ENCODE measurements around the gene KCNIP1. TPM values are rescaled to one million over a fixed set of nuclear protein-coding genes. Genes with fewer than 3 reads are reported as not detected.

Gene KCNIP1
- polyA plus RNA-seq, 1 donor from 2014 or later: 13.8 TPM

DNA sequence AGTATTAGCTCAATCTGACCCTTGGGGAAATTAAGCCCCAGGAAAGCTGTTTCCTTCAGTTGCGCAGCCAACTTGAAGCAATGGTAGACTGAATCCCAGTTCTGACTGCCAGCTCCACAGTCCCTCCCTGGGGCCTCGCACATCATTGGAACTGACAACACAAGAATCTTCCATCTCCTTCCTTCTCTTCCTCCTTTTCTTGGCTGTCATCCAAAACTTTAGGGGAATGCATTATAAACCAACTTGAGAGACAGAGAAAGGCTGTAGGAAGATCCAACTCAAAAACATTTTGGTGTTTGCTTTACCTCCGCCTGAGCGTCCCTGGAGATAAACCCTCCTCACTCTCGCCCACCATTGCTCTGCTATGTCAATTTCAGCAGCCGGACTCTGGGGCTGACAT is 16.6 kb downstream of the KCNIP1 start:
- Histone ChIP-seq H3K27me3 (ENCODE audit: insufficient read depth, low read depth, low read length) (no peaks in the 10 kb centered on the region), H3F3A (ENCODE audit: insufficient read depth, low read length, poor library complexity, severe bottlenecking) (no peaks in the 10 kb centered on the region), H3K4me2 (ENCODE audit: low read length) (no peak overlapping the region), H3K27ac (ENCODE audit: low read length) (no peak overlapping the region), H3K36me3 (ENCODE audit: insufficient read depth, low read length) (no peaks in the 10 kb centered on the region), H3K4me3 (ENCODE audit: low read length) (no peak overlapping the region), H4K20me1 (ENCODE audit: insufficient read depth) (no peaks in the 10 kb centered on the region), H3K9me3 (ENCODE audit: low read length) (no peaks in the 10 kb centered on the region), H3K9ac (ENCODE audit: low read length) (no peak overlapping the region), H3K9me2 (ENCODE audit: insufficient read depth, low read length) (no peaks in the 10 kb centered on the region), H3K79me2 (replicated peaks; ENCODE audit: insufficient read depth, low read length) (no peaks in the 10 kb centered on the region), H2AFZ (ENCODE audit: low read depth, low read length) (no peak overlapping the region)
- TF ChIP-seq EZH2 (IDR thresholded peaks at IDR 0.05; ENCODE audit: borderline replicate concordance, insufficient read depth, low read length, poor library complexity, severe bottlenecking): no peak

DNA sequence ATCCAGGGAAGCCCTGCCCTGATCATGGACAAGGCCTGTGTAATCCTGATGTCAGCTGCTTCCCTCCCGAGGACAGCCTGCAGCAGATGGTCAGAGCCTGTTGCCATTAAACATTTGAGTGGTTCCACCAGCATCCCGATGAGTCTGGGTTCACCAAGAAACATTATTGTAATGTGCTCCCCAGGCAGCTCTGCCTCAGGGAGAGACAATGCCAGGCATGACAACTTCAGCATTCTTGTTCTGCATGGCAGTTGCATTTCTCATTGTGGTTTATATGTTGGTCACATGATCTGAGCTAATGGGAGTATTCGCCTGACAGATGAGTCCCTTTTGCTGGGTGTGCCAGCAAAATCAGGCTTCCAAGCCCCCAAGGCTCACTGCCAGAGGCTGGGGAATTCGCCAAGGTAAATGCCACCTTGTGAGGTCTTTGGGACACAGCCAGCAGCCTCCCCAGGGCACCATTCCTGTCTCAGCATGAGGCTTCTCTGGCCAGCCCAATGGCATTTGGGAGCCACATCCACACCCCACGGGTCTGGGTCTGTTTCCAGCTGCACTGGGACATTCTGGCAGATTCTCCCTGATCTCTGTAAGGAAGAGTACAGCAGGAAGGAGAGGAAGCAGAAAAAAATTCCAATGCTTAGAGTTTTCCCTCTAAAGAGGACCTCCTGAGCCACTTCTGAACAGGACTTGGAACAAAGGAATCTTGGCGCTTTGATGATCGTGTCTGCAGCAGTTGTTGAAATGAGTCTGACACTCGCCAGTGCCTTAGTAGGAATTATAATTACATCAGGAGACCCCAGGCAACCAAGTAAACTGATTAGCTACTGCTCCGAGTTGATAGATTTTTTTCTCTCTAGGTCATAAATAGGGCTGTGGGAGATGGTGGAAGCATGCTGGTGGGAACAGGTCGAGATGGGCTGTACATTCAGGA is 18.7 kb downstream of the KCNIP1 start:
- no peaks in the 10 kb centered on the region for H3K79me2 ChIP-seq (replicated peaks; ENCODE audit: insufficient read depth, low read length)
- peak overlapping the region; percentile 28 for H3K27ac ChIP-seq (ENCODE audit: low read length)
- no peaks in the 10 kb centered on the region for H3K9me2 ChIP-seq (ENCODE audit: insufficient read depth, low read length)
- no peak overlapping the region for H3K4me3 ChIP-seq (ENCODE audit: low read length)
- no peak overlapping the region for H2AFZ ChIP-seq (ENCODE audit: low read depth, low read length)
- peak overlapping the region; percentile 19 for H3K9ac ChIP-seq (ENCODE audit: low read length)
- no peaks in the 10 kb centered on the region for H3K27me3 ChIP-seq (ENCODE audit: insufficient read depth, low read depth, low read length)
- H3K36me3 ChIP-seq (ENCODE audit: insufficient read depth, low read length): no peaks in the 10 kb centered on the region
- no peaks in the 10 kb centered on the region for H4K20me1 ChIP-seq (ENCODE audit: insufficient read depth)
- no peak overlapping the region for H3K4me2 ChIP-seq (ENCODE audit: low read length)
- H3K9me3 ChIP-seq (ENCODE audit: low read length): no peaks in the 10 kb centered on the region
- TF ChIP-seq EP300 (conservative IDR thresholded peaks at IDR 0.05; ENCODE audit: poor library complexity, severe bottlenecking) (no peak), POLR2AphosphoS5 (IDR thresholded peaks at IDR 0.05) (peak; percentile 10), RAD21 (conservative IDR thresholded peaks at IDR 0.05) (no peak)
- TF ChIP-seq, protein P1, sequence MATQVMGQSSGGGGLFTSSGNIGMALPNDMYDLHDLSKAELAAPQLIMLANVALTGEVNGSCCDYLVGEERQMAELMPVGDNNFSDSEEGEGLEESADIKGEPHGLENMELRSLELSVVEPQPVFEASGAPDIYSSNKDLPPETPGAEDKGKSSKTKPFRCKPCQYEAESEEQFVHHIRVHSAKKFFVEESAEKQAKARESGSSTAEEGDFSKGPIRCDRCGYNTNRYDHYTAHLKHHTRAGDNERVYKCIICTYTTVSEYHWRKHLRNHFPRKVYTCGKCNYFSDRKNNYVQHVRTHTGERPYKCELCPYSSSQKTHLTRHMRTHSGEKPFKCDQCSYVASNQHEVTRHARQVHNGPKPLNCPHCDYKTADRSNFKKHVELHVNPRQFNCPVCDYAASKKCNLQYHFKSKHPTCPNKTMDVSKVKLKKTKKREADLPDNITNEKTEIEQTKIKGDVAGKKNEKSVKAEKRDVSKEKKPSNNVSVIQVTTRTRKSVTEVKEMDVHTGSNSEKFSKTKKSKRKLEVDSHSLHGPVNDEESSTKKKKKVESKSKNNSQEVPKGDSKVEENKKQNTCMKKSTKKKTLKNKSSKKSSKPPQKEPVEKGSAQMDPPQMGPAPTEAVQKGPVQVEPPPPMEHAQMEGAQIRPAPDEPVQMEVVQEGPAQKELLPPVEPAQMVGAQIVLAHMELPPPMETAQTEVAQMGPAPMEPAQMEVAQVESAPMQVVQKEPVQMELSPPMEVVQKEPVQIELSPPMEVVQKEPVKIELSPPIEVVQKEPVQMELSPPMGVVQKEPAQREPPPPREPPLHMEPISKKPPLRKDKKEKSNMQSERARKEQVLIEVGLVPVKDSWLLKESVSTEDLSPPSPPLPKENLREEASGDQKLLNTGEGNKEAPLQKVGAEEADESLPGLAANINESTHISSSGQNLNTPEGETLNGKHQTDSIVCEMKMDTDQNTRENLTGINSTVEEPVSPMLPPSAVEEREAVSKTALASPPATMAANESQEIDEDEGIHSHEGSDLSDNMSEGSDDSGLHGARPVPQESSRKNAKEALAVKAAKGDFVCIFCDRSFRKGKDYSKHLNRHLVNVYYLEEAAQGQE (IDR thresholded peaks at IDR 0.05; ENCODE audit: borderline replicate concordance): peak; percentile 46
- no peaks in the 10 kb centered on the region for H3F3A ChIP-seq (ENCODE audit: insufficient read depth, low read length, poor library complexity, severe bottlenecking)

DNA sequence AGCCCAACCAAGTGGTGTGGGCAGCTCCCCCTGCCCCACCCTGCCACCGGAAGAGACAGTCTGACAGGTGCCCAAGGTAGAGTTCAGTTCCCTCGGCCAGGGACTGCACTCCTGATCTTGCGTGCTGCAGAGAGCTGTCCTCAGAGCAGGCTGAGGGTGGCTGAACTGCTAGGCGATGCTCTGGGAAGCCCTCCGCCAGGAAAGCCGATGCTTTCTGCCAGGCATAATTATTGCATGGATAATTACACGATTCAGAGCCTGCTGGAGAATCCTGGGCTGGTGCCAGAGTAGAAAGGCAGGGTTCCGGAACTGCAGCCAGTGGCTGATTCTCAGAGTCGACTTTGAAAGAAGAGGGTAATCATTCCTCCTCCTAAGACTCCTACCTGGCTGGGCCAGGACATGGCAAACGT is 19.3 kb downstream of the KCNIP1 start:
- Histone ChIP-seq H3K4me2 (ENCODE audit: low read length) (no peak overlapping the region), H3F3A (ENCODE audit: insufficient read depth, low read length, poor library complexity, severe bottlenecking) (no peaks in the 10 kb centered on the region), H3K4me3 (ENCODE audit: low read length) (no peak overlapping the region)

More for the DNA sequence above, 19.3 kb downstream of the KCNIP1 start:
- H3K79me2 ChIP-seq (replicated peaks; ENCODE audit: insufficient read depth, low read length): no peaks in the 10 kb centered on the region
- H2AFZ ChIP-seq (ENCODE audit: low read depth, low read length): no peak overlapping the region
- H3K27ac ChIP-seq (ENCODE audit: low read length): peak overlapping the region; percentile 28
- no peak overlapping the region for H3K9ac ChIP-seq (ENCODE audit: low read length)
- no peaks in the 10 kb centered on the region for H3K9me2 ChIP-seq (ENCODE audit: insufficient read depth, low read length)
- TF ChIP-seq RAD21 (conservative IDR thresholded peaks at IDR 0.05): no peak
- no peaks in the 10 kb centered on the region for H4K20me1 ChIP-seq (ENCODE audit: insufficient read depth)
- no peaks in the 10 kb centered on the region for H3K9me3 ChIP-seq (ENCODE audit: low read length)
- H3K27me3 ChIP-seq (ENCODE audit: insufficient read depth, low read depth, low read length): no peaks in the 10 kb centered on the region
- H3K36me3 ChIP-seq (ENCODE audit: insufficient read depth, low read length): no peaks in the 10 kb centered on the region
